ENCODE data around the gene SSTR5.

- TF ChIP-seq CTCF (IDR thresholded peaks at IDR 0.05) (no peak), EZH2 (IDR thresholded peaks at IDR 0.05; ENCODE audit: borderline replicate concordance, insufficient read depth, low read depth, low read length, poor library complexity, severe bottlenecking) (no peak)
Observed at GRCh38 chr16:1072526-1073261, at the start of gene SSTR5.

Data from B cell (primary cell).